RWPE1 (cell line): ENCODE results near the gene SAP30L.

ENCODE experiments used
- CTCF ChIA-PET: fragments of 350-600 bp; sonication (Branson Sonifier 250); formaldehyde crosslinking; extraction: SDS; loops from one replicate; lab custom pipeline; 2021; lab: Yijun Ruan, JAX
- POLR2A ChIA-PET: fragments of 400-600 bp; formaldehyde crosslinking; extraction: SDS; loops from one replicate; lab custom pipeline; 2020; ENCODE audit warnings: antibody characterized with exemption; ENCODE audit not compliant: low non-redundant PET; lab: Yijun Ruan, JAX
- DNase-seq: peaks from one replicate; pipeline ENCODE4 v3.0.0; 2012; ENCODE audit warnings: low spot score
- H3K27ac ChIP-seq: fragments of 450-650 bp; 2 replicates; pipeline ENCODE4 v1.5.1; 2017
- CTCF ChIP-seq: fragments of 450-650 bp; conservative IDR thresholded peaks from 2 replicates; pipeline ENCODE4 v1.5.1; 2017; ENCODE audit warnings: low read depth, mild to moderate bottlenecking

The SAP30L gene

GRCh38 chr5:154482528-154483449, 37.0 kb downstream of the SAP30L start:
- no peak for DNase-seq
- CTCF ChIA-PET, result interaction anchor here (1.5 to 1.8 kb wide), 2 partner anchors 15 to 38 kb away, joined by 5 read pairs; no protein-coding TSS in a partner anchor
- H3K27ac ChIP-seq, result no peak overlapping the region
- TF ChIP-seq CTCF, result no peak
- POLR2A ChIA-PET, result no interaction called here

- ChIA-PET POLR2A (no interaction called here), CTCF (interaction anchor here (0.5 to 0.9 kb wide), 2 partner anchors 37 to 126 kb away, joined by 4 read pairs; no protein-coding TSS in a partner anchor)
- no peak overlapping the region for H3K27ac ChIP-seq
- no peak for DNase-seq
- no peak for TF ChIP-seq CTCF
These were observed 38.0 kb downstream of the SAP30L start for GRCh38 chr5:154483654-154484392.

GRCh38 chr5:154484393-154485095, 38.7 kb downstream of the SAP30L start:
- ChIA-PET CTCF (interaction anchor here (1.4 kb wide), 1 partner anchor 36 kb away, joined by 5 read pairs; no protein-coding TSS in a partner anchor), POLR2A (no interaction called here)
- no peak overlapping the region for H3K27ac ChIP-seq
- DNase-seq, result no peak
- no peak for TF ChIP-seq CTCF

- POLR2A ChIA-PET, result no interaction called here
- no peak for DNase-seq
- H3K27ac ChIP-seq, result no peak overlapping the region
- CTCF ChIA-PET, result interaction anchor here (1.4 kb wide), 1 partner anchor 36 kb away, joined by 5 read pairs; no protein-coding TSS in a partner anchor
- no peak for TF ChIP-seq CTCF
These were observed 39.3 kb downstream of the SAP30L start for GRCh38 chr5:154485096-154485491.

GRCh38 chr5:154485850-154486426, 40.1 kb downstream of the SAP30L start:
- DNase-seq, result no peak
- POLR2A ChIA-PET, result no interaction called here

More at GRCh38 chr5:154485850-154486426, 40.1 kb downstream of the SAP30L start:
- H3K27ac ChIP-seq, result no peak overlapping the region
- no peak for TF ChIP-seq CTCF
- CTCF ChIA-PET, result interaction anchor here (0.7 to 1.4 kb wide), 2 partner anchors 35 to 148 kb away, joined by 5 to 7 read pairs; no protein-coding TSS in a partner anchor
